HPDE6-E6E7 (cell line): ENCODE data around the gene LYSMD3.
A peak's percentile ranks its signal among the peaks of the same experiment; 100 is the strongest.
"Not testable (repeated sequence)": the region's sequence is repeated elsewhere in the genome, so short reads cannot be mapped to it uniquely, and the experiment has no call there.

ENCODE experiments used
- DNase-seq: peaks from one replicate; pipeline ENCODE4 v3.0.0; 2011; ENCODE audit warnings: missing footprints; ENCODE audit errors: extremely low spot score

Gene LYSMD3

DNA sequence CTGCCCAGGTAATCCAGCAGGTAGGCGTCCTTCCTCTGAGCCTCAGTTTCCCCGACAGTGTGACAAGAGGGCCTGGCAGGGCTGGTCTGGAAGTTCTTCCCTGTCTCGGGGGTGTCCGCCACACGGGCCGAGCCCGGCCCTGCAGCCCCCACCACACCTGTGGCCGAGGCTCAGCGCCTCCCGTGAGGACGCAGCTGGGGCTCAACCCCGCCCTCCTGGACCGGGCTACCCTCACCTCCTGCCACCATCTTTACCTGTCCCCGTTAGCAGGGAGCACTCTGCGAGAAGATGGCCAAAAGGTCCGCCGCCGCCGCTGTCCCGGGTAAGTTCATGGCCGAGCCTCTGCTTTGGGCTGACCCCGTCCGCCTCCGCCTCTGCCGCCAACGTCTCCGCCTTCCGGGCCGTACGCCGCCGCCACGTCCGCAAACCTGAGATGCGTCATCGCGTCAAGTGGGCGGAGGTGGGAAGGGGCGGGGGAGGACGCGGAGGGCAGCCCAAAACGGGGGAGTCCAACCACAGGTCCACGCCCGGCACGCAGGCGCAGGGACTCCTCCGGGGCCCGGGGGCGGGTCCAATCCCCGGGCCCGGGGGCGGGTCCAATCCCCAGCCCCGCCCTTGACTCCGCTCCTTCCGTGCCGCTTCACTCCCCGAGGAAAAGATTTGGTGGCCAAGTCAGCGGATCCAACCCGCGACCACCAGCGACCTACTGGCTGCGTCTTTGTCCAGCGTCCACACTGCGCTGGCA lies at the start of gene LYSMD3:
LYSMD3 (minus strand) TSS at position 391 of the 745 bp plus-strand sequence. CDS start 4,295 bp downstream, outside the sequence.
- DNase-seq = peak; percentile 93

DNA sequence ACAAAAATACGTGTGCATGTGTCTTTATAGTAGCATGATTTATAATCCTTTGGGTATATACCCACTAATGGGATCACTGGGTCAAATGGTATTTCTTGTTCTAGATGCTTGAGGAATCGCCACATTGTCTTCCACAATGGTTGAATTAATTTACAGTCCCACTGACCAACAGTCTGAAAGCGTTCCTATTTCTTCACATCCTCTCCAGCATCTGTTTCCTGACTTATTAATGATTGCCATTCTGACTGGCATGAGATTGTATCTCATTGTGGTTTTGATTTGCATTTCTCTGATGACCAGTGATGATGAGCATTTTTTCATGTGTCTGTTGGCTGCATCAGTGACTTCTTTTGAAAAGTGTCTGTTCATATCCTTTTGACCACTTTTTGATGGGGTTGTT lies 47.2 kb upstream of the LYSMD3 start:
- DNase-seq = not testable (repeated sequence)

DNA sequence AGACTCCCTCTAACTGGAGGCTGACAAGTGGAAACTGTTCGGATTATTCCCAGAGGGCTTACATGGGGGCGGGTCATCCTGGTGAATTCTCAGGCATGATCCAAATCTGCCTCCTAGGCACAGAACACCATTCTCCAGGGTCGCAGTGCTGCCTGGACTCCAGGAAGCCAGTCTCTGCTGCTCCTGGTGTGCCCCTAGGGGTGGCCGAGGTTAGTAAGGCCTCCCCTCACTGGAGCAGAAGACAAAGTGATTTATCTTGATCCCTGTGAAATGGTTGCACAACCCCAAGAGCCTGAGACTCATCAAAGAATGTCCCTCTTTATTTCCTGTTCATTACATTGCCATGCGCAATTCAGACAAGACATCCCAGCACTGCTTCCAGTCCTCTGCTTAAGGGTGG lies 46.3 kb upstream of the LYSMD3 start:
- DNase-seq = no peak

DNA sequence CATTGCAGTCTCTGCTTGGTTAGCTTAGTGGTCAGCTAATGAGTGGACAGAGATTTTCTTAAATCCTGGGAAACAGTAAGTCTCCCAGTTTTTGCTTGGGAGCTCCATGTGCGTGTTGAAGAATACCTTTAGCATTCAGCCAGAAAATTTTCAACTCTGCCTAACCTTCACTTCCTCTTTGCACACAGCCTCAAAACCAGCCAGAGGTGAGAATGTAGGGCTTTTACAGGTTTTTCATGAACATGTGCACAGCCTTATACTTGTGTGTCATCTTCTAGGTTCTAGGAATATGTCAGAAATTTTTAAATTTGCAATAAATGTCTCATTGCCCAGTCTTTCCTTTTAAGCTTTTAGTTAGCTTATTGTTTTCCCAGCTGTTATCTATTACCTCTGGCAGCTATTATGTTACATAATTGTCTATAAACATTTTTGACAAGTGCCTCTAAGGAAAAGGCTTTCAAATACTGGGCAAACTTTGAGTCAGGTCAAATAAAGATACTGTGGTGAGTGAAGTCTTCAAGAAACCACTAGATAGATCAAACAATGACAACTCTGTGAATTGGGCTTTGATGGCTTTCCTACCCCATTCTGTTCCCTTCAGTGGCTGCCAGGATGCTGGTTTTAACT lies 41.9 kb upstream of the LYSMD3 start:
- DNase-seq = no peak

DNA sequence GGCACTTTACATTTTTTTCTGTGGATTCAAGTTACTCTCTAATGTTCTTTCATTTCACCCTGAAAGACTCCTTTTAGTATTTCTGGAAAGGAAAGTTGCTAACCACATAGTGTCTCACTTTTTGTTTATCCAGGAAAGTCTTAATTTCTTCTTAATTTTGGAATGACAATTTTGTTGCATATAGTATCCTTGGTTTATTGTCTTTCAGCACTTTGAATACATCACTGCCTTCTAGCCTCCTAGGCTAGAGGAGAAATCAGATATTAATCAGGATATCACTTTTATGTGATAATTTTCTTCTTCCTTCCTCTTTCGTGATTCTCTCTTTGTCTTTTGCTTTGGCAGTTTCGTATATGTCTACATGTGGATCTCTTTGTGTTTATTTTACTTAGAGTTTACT lies 40.6 kb upstream of the LYSMD3 start:
- no peak for DNase-seq

DNA sequence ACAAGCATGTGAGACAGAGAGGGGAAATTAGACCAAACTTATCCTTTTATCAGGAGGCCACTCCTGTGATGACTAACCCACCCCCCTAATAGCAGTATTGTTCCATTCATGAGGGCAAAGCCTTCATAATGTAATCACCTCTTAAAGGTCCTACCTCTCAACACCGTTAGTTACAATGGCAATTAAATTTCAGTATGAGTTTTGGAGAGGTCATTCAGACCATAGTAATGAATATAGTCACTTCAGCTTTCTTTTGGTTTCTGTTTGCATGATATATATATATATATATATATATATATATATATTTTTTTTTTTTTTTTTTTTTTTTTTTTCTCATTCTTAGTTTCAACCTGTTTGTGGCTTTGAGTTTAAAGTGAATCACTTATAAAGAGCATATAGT lies 39.7 kb upstream of the LYSMD3 start:
- no peak for DNase-seq

DNA sequence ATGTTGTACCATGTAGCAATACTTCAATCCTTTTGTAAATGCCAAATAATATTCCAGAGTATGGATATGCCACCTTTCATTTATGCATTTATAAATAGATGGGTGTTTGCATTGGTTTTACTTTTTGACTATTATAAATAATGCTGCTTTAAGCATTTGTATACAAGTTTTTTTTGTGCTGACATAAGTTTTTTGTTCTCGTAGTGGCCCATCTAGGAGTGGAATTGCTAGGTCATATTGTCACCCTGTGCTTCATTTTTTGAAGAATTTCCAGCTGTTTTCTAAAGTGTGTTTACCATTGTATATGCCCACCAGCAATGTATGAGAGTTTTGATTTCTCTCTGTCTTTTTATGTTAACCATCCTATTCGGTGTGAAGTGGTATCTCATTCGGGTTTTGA lies 36.1 kb upstream of the LYSMD3 start:
- DNase-seq = no peak

DNA sequence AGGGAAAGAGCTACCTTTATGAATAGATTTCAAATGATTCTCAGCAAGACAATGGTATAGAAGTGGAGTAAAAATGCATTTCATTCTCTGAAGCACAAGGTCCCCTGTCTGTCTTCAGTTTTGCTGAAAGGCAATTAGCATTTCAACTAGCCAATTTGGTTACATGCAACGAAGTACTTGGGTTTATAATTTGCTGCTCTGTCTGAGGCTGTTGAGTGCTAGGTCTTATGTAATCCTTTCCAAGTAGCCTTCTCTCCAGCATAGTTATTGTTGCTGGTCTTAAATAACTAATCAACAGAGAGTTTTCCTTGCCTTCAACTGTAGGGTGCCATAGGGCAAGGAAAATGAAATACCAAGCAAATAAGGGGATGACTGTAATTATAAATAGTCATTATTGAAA lies 33.7 kb upstream of the LYSMD3 start:
- DNase-seq = no peak

DNA sequence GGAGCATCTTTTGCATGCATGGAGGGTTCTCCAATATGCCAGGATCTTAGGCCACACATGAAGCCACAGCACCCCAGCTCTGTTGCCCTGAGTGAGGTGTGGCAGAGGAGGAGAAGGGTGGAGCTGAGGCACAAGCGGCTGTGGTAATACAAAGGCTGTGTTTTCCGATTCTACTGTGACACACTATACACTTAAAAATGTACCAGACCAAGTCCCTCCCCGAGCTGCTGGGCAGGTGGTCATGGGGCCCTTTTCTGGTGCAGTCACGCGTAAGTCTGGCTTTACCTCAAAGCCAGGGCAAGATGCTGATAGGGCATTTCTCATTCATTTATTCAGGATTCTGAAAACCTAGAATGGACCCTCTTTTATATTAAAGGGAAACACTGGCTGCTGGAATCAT lies 33.0 kb upstream of the LYSMD3 start:
- no peak for DNase-seq

DNA sequence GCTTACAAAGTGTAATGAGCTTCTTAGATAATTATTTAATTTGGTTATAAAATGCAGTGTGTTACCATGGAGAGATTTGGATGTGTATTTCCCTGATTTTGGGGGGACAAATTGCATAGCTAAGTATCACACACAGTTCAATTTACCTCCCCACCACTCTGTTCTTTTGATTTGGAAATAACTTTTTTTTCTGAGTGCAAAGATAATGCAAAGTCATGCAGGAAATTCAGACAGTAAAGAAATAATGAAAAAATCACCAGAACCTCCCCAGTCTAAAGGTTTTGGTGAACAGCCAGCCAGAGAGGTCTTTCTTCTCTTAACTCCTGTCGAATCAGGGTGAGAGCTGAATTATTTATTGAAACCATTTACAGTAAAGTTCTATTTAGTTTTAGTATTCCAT lies 32.4 kb upstream of the LYSMD3 start:
- DNase-seq = no peak

DNA sequence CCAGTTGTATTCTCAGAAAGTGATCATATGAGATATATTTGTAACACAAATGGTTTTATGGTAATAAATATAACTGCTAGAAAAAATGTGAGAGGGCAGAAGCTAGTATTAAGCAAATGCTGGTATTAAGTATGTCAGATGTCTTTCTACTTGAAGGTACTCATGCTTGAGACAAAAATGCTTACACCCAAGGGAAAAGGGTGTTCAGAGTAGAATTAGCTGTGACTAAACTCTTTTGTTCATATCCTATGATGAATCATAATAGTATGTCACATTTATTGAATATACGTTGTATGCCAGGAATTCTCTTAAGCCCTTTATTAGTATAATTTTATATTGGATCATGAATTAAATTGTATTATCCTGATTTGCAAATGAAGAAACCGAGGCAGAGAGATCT lies 31.4 kb upstream of the LYSMD3 start:
- DNase-seq = no peak

DNA sequence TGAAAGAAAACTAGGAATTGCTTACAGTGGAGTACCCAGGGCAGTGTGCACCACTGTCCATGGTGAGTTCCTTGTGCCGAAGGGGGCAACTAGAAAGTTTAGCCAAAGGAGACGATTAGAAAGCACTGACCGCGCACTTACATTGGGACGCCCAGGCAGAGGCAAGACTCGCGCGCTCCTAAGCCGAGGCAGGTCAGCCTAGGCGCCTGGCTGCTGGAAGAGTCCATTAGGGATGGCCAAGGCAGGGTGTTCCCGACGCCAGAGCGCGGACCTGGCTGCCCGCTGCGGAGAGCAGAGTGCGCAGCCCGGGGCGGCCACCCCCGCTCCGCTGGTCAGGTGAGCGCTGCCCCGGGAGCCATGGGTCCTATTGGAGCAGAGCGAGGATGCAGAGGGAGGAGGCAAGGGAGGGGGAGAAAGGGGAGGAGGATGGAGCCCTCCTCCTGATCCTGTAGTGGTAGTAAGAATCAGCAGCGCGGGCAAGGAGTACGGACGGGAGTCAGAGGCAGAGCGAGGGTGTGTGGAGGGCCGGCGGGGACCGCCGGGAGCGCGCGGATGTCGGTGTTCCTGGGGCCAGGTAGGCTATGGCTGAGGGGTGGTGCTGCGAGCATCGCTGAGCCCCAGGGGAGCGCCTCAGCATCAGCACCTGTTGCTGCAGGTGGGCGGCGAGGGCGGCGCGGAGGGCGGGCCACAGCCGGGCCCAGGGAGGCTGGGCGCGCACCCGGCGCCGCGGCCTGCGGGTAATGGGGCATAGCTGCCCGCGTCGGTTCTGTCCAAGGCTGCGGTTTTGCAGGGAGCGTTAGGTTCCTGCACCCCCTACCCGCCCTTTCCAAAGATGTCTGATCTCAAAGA lies 29.2 kb upstream of the LYSMD3 start, which contains the start of gene ADGRV1:
ADGRV1 (plus strand) TSS at position 454 of the 849 bp plus-strand sequence; CDS start at position 553, 99 bp downstream.
- DNase-seq = peak; percentile 77

DNA sequence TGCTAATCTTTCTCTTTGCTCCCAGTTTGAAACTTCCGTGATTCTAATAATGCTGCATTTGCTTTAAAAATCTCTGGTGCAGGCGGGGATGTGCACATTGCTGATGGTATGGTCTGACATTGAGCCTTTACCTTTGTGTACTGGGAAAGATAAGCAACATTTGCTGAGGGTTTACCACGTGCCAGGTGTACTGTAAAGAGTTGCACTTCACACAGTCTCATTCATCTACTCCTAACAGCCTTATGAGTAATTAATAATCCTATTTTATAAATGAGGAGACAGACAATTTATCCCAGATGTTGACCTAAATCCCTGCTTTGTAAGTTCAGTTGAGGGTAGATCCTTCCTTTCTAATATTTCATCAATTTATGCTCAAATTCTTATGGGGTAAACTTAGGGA lies 28.5 kb upstream of the LYSMD3 start:
- no peak for DNase-seq

DNA sequence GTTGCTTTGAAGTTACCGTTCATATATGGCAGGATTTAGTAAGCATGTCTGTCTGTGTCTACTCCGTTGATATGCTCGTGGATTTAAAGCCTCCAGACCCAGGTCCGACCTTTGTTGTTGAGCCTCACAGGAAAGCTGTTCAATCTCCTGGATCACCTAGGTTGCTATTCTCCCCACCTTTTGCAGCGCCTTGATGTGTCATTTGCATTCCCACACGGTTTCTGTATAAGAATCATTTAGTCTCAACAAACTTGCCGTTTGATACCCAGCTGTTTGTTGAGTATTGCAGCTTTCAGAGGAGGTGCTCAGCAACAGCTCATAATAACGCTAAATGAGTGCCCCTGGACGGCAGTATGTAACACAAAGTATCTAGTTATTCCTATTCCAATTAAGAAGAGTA lies 28.0 kb upstream of the LYSMD3 start:
- no peak for DNase-seq

DNA sequence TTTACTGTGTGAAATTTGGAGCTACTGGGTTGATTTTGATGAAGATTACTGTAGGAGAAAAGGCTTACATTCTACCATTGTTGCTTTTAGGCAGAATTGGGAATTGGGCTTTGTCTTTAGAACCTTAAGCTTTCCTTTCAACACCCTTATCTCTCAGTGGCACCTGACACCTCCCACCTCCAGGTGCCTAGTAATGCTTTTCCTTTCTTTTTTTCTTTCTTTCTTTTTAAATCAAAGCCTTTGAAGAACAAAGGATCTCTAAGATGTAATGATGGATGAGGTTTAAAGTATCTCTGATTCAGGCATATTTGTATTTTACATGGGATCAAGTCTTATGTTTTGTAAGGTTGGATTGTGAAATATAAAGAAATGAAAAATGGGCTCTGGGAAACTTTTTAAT lies 26.3 kb upstream of the LYSMD3 start:
- DNase-seq = no peak

DNA sequence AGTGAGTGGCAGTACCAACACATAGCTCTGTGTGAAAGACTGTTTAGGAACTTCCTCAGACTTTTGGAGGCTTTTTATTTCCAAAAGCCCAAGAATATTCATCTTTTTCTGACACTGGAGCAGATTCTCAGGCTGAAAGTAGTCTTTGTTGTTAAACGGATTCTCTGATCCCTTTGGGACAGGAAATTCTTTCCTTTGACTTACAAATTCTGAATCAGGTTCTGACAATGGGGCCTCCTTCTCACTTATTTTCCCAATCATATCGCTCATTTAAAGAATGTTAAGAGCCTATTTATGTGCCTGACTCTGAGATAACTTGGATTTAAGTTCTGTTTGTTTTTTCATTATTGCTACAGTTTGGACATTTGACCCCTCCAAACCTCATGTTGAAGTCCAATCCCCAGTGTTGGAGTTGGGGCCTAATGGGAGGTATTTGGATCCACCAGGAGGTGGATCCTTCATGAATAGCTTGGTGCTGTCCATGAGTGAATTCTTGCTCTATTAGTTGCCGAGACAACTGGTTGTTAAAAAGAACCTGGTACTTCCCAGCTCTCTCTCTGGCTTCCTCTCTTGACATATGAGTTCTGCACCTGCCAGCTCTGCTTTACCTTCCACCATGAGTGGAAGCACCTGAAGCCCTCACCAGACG lies 25.1 kb upstream of the LYSMD3 start:
- no peak for DNase-seq

DNA sequence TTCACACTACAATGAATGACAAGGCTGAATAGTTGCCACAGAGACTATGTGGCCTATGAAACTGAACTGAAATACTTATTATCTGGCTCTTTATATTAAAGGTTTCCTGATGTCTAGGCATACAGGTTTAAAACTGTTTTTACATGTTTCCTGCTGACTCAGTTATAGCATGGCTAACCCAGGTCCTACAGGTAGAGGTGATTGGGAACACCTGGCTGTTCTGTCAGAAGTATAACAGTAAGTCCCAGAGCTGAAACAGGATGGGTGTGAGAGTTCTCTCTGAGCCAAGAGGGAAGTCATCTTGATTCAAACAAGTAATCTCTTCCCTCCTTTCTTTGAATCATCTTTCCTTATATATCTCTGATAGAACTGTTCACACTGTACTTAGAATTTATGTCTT lies 24.3 kb upstream of the LYSMD3 start:
- DNase-seq = no peak

DNA sequence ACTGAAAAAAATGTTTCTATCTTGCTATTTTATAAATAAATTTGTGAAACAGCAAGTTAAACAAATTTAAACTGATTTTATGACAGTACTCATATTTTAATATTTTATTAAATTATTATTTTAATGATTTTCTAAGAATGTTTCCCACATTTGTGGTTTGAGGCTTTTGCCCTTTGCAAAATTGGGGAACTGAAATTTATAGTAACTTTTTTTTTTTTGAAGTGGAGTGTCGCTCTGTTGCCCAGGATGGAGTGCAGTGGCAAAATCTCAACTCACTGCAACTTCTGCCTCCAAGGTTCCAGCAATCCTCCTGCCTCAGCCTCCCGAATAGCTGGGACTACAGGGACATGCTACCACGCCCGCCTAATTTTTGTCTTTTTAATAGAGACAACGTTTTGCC lies 22.0 kb upstream of the LYSMD3 start:
- no peak for DNase-seq

DNA sequence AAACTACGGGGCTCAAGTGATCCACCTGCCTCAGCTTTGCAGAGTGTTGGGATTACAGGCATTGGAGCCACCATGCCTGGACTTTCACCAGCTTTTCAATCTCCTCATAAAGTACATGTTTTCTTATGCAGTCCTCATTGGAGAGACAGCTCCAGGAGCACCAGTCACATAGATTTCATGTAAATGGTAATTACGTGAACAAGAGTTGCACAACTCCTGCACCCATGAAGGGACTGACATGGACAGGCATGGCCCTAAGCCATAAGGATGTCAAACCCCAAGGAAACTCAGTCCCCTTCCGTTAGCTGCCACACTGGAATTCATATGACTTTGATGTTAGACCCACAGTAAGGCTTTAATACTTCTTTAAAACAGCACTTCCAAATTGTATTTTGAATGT lies 21.6 kb upstream of the LYSMD3 start:
- no peak for DNase-seq

DNA sequence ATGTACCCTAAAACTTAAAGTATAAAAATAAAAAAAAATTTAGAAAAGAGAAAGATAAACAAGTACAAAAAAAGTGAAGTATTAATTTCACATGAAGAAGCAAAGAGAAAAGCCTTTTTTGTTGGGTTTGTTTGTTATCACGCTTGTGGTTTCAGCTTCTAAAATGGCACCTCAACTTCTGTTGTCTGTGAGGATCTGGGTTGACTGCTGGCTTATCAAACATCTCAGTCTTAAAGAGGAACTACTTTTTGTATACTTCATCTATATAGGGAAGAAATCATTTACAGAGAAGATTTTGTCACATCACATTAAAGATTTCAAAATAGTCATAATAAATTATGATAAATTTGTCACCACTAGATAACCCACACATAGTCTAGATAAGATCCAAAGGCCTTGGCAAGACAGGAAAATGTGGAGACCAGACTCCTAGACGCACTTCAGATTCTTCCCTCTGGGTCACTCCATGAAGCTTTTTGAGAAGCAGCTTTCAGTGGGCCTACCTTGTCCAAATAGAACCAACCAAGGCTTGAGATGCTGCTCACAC lies 20.4 kb upstream of the LYSMD3 start:
- no peak for DNase-seq

DNA sequence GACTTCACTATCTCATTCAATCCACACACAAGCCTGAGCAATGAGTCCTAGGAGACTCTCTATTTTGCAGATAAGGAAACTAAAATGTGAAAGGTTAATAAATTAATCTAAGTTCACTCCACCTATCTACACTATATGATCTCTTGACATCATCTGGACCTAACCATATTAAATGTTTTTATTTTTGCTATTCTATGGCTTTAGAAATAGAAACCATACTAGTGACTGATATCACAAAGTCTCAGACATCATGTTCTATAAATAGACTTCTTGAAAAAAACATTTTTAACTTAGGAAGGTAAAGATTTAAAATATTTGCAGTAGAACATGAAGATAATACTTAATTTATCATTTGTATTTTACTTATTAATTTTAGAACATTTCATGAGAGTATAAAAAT lies 19.8 kb upstream of the LYSMD3 start:
- DNase-seq = no peak

DNA sequence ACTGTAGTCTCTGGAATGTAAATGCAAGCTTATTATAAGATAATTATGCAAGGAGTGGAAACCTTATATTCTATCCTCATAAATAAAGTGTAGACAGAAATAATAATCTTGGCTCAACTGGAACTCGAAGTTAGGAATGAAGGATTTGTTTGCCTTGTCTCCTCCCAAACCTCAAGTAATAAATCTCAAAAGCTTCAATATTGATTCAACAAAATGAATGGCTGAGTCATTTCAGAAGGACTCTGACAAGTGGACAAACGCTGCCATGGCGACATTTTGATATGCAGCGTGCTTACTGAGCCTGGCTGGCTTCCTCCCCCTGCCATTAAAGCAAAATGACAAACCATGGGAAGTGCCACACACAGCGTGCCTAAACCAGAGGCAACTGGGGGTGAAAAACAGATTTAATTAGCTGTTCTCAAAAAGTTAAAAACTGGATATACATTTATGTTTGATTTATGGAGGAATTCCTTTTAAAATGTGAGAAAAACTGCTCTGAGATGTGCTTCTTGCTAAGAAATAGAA lies 18.7 kb upstream of the LYSMD3 start:
- no peak for DNase-seq
